Measurements from ENCODE around the gene ZFYVE16.
A peak's percentile ranks its signal among the peaks of the same experiment; 100 is the strongest.
"Not testable (repeated sequence)": the region's sequence is repeated elsewhere in the genome, so short reads cannot be mapped to it uniquely, and the experiment has no call there.

The ZFYVE16 gene

GRCh38 chr5:80487829-80488721 lies 80.2 kb downstream of the ZFYVE16 start, which contains the start of gene FAM151B:
Gene FAM151B, plus strand, starts transcription at chr5:80488100. Its CDS starts 24 bp downstream, at chr5:80488124.
- DNase-seq (ENCODE audit: low spot score), result peak; percentile 98

- DNase-seq (ENCODE audit: low spot score), result no peak
Measured at GRCh38 chr5:80491296-80491695, 83.4 kb downstream of the ZFYVE16 start.

DNA sequence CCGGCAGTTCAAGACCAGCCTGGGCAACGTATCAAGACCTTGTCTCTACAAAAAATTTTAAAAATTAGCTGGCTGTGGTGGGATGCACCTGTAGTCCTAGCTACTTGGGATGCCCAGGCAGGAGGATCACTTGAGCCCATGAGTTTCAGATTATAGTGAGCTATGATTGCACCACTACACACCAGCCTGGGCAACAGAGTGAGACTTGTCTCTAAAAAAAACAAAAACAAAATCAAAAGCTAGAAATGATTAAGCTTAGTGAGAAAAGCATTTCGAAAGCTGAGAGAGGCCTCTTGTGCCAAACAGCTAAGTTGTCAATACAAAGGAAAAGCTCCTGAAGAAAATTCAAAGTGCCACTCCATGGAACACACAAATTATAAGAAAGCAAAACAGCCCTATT lies 84.9 kb downstream of the ZFYVE16 start:
- DNase-seq (ENCODE audit: low spot score), result no peak

- not testable (repeated sequence) for DNase-seq (ENCODE audit: low spot score)
Measured at GRCh38 chr5:80493443-80493842, 85.6 kb downstream of the ZFYVE16 start.

- no peak for DNase-seq (ENCODE audit: low spot score)
Measured at GRCh38 chr5:80495891-80496290, 88.0 kb downstream of the ZFYVE16 start.

GRCh38 chr5:80502800-80503199 lies 94.9 kb downstream of the ZFYVE16 start:
- DNase-seq (ENCODE audit: low spot score), result no peak

- no peak for DNase-seq (ENCODE audit: low spot score)
Measured at GRCh38 chr5:80503641-80504040, 95.8 kb downstream of the ZFYVE16 start.

- DNase-seq (ENCODE audit: low spot score), result no peak
Measured at GRCh38 chr5:80504833-80505232, 97.0 kb downstream of the ZFYVE16 start.

GRCh38 chr5:80507663-80508062 lies 99.8 kb downstream of the ZFYVE16 start:
- DNase-seq (ENCODE audit: low spot score), result no peak

DNA sequence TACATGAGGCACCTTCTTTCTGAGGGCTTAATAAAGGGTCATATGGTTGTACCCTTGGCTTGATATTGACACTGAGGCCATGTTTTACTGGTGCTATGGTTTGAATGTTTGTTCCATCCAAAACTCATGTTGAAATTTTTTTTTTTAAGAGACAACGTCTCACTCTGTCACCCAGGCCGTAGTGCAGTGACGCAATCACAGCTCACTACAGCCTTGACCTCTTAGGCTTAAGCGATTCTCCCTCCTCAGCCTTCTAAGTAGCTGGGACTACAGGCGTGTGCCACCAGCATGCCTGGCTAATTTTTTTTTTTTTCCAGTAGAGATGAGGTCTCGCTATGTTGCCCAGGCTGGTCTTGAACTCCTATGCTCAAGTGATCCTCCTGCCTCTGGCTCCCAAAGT lies 101.0 kb downstream of the ZFYVE16 start:
- DNase-seq (ENCODE audit: low spot score), result no peak

GRCh38 chr5:80509362-80509761 lies 101.5 kb downstream of the ZFYVE16 start:
- DNase-seq (ENCODE audit: low spot score), result no peak

DNA sequence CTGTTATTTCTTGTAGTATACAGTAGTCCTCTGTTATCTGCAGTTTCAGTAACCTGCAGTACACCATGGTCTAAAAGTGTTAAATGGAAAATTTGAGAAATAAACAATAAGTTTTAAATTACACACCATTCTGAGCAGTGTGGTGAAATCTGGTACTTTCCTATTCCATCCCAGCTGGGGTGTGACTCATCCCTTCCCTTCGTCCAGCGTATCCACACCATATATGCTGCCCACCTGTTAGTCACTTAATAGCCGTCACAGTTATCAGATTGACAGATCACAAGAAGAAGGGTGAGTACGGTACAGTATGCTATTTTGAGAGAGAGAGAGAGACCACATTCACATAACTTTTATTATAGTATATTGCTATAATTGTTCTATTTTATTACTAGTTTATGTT lies 109.0 kb downstream of the ZFYVE16 start:
- peak; percentile 5 for DNase-seq (ENCODE audit: low spot score)
